ENCODE data around the gene CENPU. TPM values are rescaled to one million over a fixed set of nuclear protein-coding genes. Genes with fewer than 3 reads are reported as not detected.

CENPU gene
- total and polyA plus RNA-seq, 10 of the 15 experiments (the other 5 are each of a cell fraction or from before 2014, with no cell fraction given): 26.6 to 90.8 (median 53.8) TPM

- H3K9me3 ChIP-seq (replicated peaks; ENCODE audit: control insufficient read depth, insufficient read depth, low read length): no peaks in the 10 kb centered on the region
- DNase-seq (ENCODE audit: low read depth, low spot score): no peak
- CTCF ChIA-PET: no interaction called here
- no peak overlapping the region for H3K9ac ChIP-seq (ENCODE audit: control insufficient read depth, insufficient read depth, low read length)
- TF ChIP-seq, protein P1, sequence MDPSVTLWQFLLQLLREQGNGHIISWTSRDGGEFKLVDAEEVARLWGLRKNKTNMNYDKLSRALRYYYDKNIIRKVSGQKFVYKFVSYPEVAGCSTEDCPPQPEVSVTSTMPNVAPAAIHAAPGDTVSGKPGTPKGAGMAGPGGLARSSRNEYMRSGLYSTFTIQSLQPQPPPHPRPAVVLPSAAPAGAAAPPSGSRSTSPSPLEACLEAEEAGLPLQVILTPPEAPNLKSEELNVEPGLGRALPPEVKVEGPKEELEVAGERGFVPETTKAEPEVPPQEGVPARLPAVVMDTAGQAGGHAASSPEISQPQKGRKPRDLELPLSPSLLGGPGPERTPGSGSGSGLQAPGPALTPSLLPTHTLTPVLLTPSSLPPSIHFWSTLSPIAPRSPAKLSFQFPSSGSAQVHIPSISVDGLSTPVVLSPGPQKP (IDR thresholded peaks at IDR 0.05; ENCODE audit: low read depth, low read length): no peak
- TF ChIP-seq, protein P2, sequence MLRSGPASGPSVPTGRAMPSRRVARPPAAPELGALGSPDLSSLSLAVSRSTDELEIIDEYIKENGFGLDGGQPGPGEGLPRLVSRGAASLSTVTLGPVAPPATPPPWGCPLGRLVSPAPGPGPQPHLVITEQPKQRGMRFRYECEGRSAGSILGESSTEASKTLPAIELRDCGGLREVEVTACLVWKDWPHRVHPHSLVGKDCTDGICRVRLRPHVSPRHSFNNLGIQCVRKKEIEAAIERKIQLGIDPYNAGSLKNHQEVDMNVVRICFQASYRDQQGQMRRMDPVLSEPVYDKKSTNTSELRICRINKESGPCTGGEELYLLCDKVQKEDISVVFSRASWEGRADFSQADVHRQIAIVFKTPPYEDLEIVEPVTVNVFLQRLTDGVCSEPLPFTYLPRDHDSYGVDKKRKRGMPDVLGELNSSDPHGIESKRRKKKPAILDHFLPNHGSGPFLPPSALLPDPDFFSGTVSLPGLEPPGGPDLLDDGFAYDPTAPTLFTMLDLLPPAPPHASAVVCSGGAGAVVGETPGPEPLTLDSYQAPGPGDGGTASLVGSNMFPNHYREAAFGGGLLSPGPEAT (IDR thresholded peaks at IDR 0.05; ENCODE audit: low read depth): no peak
- TF ChIP-seq EGR1 (IDR thresholded peaks at IDR 0.05; ENCODE audit: borderline replicate concordance in 1 of 2, low read depth in 2 of 2, low read length in 2 of 2) (no peak), IRF3 (IDR thresholded peaks at IDR 0.05) (no peak), BMI1 (IDR thresholded peaks at IDR 0.05; ENCODE audit: borderline replicate concordance) (no peak), CHD2 (IDR thresholded peaks at IDR 0.05; ENCODE audit: borderline replicate concordance, low read depth, low read length) (no peak), NFXL1 (IDR thresholded peaks at IDR 0.05; ENCODE audit: borderline replicate concordance) (no peak)
- no peak overlapping the region for H3K27ac ChIP-seq (ENCODE audit: control insufficient read depth, insufficient read depth)
- no peak overlapping the region for H2AFZ ChIP-seq (ENCODE audit: control insufficient read depth, low read depth, low read length)
- no peak overlapping the region for H3K4me2 ChIP-seq (ENCODE audit: control insufficient read depth, insufficient read depth)
- BruUV-seq (replicated peaks): no TSS peak
- H3K4me3 ChIP-seq: no peak overlapping the region
- POLR2A ChIA-PET: no interaction called here
- peaks cover 3 to 19% of the 10 kb centered on the region in 2 experiments; a peak in 3 of 4 replicates for H3K36me3 ChIP-seq (ENCODE audit: control insufficient read depth in 2 of 2, insufficient read depth in 2 of 2, low read length in 1 of 2)
- no peaks in the 10 kb centered on the region for H3K27me3 ChIP-seq (replicated peaks in 1 of 2; ENCODE audit: control insufficient read depth in 2 of 2, insufficient read depth in 2 of 2, low read length in 1 of 2)
- FAIRE-seq: no peak
- H3K4me1 ChIP-seq (ENCODE audit: control insufficient read depth, insufficient read depth, low read length): no peaks in the 10 kb centered on the region
- WGBS (ENCODE audit: insufficient coverage, insufficient replicate concordance, low lambda C conversion rate, missing lambda C conversion rate): 92% methylated on average over 9 of the region's 9 CpGs
- no peaks in the 10 kb centered on the region for H3K79me2 ChIP-seq (ENCODE audit: control insufficient read depth, insufficient read depth, low read length)
- intact Hi-C loops (cut with micrococcal nuclease; ENCODE audit: unreplicated experiment) (no loop called here), in situ Hi-C loops (cut with MboI) (no loop called here)
- RAD21 ChIA-PET (ENCODE audit: unreplicated experiment): no interaction called here
- SMC1A ChIA-PET (ENCODE audit: uncharacterized antibody, unreplicated experiment): no interaction called here
- no peak for ATAC-seq
- no peaks in the 10 kb centered on the region for H4K20me1 ChIP-seq (ENCODE audit: control insufficient read depth, insufficient read depth)
Measured at GRCh38 chr4:184671101-184671500, 62.8 kb downstream of the CENPU start.
